D341Med (cell line): ENCODE results near the gene AGXT2.
A peak's percentile ranks its signal among the peaks of the same experiment; 100 is the strongest.
"Not testable (repeated sequence)": the region's sequence is repeated elsewhere in the genome, so short reads cannot be mapped to it uniquely, and the experiment has no call there.

Experiments used
- DNase-seq: peaks from one replicate; pipeline ENCODE4 v3.0.0; 2012; ENCODE audit warnings: low spot score

The AGXT2 gene

DNA sequence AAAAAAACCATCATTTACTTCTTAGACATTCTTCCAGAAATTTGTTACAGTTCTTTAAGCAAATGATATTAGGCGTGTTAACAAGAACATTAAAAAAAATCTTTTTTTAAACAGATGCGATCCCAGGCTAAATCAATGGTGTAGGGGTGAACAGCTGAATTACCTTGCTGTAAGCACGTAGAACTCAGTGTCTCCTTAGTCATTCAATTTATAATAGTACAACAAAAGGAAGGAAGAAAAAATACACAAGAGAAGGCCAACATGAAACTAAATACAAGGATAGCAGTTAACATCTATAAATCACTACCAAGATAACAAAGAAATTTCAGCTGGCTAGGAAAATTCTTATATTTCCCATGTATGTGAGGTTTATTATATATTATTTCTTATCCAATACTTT, 35.4 kb downstream of the AGXT2 start:
- DNase-seq = no peak

DNA sequence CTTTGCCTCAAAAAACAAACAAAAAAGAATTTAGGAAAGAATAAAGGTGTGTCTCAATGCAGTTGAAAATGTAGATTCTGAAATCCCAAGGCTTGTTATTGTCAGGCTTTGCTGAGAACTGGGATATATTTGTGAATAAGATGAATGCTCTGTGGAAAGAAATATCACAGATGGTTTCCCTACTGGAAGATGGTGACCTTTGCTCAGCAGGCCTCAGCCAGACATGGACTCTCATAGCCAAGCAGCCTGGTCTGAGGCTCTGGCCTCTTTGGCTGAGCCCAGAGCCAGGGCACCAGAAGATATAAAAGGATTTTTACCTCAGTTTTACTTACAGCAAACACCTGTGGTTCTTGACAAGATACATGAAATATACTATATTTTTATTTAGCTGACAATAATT, 37.1 kb downstream of the AGXT2 start:
- no peak for DNase-seq

DNA sequence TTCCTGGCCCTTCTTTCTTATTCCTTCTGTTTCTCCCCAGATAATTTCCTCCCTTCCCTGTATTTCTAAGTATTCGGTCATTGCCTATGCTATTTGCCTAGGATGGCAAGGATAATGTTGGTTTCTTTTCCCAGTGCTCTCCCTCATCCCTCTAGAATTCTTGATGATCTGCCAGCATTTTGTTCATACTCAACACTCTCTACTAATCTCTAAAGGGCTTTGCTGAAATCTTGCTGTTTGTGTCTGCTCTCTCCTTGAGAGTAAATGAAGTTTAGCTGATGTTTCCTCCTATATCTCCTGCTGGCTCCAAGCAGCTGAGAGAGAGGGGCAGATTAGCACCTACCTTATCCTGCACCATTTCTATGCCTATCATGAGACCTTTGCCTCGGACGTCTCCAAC, 38.1 kb downstream of the AGXT2 start:
- DNase-seq = no peak

DNA sequence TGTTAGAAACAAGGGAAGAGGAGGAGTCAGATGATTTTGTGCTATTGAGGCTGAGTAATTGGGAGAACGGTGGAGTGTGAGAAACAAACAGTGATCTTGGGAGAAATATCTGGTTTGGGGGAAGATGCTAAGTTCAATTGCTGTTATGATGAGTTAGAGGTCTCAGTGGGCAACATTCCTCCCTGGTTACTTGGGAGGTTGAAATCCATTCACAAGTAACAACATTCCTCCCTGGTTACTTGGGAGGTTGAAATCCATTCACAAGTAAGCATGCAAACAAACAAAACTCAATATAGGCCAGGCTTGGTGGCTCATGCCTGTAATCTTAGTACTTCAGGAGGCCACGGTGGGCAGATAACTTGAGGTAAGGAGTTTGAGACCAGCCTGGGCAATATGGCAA, 38.7 kb downstream of the AGXT2 start:
- no peak for DNase-seq

DNA sequence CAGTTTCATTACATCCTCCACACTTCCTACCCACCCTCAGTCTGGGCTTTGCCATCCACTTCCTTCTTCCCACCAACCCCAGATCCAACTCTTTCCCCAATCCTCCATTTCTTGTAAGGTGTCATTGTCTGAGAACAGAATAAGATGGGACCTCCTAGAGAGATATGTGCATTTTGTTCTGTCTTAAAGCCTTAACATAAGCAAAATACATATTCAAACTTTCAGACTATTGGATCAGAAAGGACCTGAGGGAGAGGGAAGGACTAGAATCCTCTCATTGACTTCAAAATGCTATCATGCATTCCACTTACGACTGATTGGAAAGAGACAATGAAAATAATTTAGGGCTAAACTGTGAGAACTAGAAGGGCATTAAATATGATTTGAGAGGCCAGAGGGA, 43.0 kb downstream of the AGXT2 start:
- no peak for DNase-seq

DNA sequence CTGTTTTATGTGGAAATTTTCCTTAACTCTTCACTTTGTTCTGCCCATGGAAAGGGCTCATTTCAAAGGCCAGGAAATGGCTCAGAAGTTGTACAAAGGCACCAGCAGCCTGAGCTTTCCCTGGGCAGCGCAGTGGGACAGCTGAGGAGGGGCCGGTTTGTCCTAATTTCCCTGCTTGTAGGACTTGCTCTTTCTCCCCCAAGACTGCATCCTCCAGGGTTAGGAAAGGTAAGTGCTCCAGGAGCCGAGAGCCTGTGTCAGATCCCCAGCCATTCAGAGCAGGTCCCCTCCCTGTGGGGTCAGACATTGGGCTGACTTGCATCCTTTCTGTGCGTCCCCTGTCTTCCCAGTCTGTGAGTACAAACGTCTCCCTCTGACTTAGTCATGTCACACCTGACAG, 43.5 kb downstream of the AGXT2 start:
- DNase-seq = peak; percentile 12

DNA sequence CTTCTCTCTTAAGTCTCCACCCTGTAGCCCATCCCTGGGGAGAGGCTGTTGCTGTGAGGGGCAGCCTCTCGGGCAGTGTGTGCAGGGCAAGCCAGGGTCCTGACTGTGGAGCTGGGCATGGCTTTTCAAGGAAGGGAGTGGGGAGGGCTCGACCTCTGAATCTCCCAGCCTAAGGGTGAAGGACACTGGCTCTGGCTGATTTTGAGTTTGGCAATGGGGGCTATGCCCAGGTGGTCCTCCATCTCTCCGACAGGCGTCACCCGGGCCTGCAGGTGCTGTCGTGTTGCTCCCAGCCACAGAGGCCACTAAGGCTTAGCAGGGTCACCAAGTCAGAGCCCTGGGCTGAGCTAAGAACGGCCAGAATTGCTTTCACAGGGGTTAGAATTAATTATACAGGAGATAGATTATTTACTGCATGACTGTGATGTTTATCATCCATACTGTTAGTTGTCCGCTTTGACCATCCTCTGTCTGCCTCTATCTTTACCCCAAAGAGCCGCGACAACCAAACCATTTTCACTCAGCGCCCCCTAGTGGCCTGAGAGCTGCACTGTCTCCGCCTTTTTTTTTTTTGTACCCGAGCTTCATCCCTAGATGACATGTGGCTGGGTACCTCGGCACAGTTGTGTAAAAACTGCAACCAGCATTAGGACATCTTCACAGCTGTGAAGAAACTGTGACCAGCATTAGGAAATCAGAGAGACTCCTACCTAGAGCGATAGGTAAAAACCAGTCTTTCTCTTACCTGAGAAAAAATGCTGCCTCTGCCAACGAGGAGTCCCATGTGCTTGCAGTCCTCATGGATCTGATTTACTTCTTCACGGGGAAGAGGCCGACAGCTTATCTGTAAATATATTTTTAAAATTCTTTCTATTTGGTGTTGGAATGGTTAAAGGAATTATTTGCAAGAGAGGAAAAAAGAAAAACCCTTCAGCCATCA, 44.5 kb downstream of the AGXT2 start:
- DNase-seq = peak; percentile 78

DNA sequence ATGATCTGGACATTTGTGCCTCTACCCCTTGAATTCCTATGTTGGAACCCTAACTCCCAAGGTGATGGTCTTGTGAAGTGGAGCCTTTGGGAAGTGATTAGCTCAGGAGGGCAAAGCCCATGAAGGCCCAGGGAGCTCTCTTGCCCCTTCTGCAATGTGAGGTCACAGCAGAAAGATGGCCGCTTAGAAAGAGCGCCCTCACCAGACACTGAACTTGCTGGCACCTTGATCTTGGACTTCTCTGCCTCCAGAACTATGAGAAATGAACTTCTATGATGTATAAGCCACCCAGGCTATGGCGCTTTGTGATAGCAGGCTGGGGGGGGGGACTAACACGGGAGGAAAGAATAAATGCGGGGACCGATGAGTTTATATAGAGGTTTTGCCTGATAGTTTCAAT, 45.3 kb downstream of the AGXT2 start:
- no peak for DNase-seq

DNA sequence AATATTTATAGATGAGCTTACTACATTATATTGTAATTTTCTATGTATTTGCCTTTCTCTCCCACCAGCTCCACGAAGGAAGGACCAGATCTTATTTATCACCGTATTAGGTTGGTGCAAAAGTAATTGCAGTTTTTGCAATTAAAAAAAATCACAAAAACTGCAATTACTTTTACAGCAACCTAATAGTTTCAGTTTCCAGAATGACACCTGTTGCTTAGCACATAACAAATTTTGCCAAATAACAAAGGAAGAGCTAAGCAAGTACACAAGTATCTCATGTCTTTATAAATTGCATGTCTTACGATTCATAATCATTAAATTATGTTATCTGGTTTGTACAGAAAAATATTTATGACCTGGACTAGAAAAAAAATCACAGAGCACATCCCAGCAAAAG, 45.9 kb downstream of the AGXT2 start:
- DNase-seq = no peak

DNA sequence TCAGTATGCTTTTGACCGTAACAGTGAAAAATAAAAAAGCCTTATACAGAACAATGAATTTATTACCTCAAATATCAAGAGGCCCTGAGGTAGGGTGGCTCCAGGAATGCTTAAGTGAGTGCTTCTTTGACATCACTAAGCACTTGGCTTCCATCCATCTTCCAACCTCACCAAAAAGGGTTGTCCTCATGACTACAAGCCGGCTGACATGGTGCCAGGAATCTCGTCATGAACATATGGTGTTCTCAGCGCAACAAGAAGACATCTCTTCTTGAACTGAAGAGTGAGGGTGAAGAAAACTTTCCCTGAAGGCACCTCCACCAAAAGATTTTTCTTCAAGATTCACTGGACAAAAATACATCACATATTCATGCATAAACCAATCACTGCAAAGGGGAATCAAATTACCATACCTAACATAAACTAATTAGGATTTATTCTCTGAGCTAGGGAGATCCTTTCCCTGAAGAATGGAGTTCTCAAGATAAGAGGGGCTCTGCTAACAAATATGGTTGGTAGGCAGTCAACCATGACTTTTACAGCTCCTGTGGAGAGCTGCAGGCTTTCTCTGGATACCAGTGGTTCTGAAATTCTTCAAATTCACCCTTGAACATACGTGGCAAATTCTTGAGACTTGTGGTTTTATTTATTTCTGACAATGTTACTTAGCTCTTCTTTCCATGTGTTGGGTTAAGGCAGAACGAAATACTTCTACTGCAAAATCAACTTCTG, 49.5 kb downstream of the AGXT2 start:
- DNase-seq = no peak

DNA sequence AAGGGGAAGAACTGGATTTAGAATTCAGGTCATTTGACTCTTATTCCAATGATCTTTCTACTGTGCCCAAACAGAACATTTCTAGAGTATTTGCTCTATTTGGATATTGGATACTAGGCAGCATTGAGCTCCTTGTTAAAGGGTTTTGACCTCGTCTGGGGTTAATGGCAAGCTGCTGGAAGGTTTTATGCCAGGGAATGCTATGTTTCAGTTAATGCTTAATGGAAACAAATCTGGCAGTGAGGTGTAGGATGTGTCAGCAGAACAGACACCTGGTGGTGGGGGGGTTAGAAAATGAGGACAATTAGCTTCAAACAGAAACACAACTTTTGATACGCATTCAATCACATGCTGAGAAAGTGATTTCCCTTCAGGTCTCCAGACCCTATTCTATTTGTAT, 51.5 kb downstream of the AGXT2 start:
- DNase-seq = no peak

DNA sequence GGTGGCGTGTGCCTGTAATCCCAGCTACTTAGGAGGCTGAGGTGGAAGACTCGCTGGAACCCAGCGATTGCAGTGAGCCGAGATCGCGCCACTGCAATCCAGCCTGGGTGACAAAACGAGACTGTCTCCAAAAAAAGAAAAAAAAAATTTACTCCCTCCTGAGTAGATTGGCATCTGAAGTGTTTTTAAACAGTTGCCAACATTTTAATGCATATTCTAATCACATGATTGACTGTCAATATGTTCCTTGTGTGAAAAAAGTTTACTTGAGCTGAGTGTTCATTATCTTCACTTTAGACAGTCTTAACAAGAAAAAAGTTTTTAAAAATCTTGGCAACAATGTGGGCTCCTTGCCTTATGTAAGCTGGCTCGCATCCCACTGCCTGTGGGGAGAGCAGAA, 53.8 kb downstream of the AGXT2 start:
- DNase-seq = no peak

DNA sequence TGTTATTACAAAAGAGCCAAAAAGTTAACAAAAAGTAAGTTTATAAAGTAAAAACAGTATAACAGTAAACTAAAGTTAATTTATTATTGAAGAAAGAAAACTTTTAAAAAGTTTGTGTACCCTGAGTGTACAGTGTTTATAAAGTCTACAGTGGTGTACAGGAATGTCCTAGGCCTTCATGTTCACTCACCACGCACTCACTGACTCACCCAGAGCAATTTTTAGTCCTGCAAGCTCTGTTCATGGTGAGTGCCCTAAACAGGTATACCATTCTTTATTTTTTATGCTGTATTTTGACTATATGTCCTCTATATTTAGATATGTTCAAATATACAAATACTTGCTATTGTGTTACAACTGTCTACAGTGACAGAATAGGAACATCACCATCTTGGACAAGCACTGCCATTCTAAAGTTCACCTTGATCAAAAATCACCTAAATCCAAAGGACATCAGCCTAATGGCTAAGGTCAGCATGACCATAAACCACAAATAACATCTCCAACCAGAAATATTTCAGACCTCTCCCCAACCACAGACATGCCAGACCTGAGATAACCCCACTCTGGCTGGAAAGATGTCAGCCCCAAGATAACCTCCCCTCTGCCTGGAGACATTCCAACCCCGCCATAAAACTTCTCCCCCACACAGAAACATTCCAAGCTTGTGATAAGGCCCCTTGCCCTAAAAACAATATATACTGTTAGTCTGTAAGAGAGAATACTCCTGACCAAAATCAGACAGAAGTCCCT, 56.1 kb downstream of the AGXT2 start:
- no peak for DNase-seq

DNA sequence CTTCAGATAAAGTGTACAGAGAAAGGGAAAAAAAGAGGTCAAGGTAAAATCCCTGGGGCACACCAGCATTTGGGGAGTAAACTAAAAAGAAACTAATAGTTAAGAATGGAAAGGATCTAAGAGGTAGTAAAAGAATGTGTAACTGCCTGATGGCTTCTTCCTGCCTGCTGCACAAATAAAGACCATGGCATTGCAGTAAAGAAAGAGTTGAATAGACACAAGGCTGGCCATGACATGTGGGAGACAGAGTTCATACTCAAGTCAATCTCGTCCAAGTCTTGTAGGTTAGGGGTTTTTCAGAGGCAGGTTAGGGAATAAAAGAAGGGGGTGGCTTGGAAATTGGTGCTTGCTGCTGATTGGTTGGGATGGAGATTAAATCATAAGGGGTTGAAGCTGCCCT, 60.8 kb downstream of the AGXT2 start:
- DNase-seq = no peak

DNA sequence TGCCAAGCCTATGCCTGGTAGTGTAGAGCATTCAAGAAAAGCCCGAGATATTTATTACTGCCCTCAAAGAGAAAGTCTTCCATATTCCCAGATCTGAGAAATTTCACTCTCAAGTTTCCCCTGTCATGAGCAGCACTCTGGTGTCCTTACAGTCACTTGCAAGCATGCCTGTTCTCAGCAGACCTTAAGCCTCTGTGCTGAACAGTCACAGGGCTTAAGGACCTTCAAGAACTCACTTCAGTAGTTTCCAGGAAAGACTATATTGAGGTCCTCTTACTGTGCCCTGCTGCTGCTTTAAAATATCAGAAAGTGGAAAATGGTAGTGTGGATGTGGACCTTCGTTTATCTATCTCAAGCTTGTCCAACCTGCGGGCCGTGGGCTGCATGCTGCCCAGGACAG, 64.9 kb downstream of the AGXT2 start:
- no peak for DNase-seq

DNA sequence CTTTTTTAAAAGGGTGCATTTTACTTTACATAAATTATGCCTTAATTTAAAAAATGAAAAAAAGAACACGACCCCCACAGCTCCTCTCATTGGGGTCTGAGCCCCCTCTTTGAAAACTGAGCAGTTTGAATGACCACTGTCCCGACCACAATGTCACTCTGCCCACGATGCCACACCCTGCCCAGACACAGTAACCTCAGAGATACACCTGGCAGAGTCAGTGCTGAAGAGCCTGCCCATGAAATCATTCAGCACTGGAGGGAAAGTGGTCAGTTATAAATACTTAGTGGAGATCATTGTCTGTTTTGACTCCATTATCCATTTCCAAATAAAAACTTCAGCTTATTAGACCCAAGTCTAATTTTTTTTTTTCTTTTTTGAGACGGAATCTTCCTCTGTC, 69.1 kb downstream of the AGXT2 start:
- DNase-seq = no peak

DNA sequence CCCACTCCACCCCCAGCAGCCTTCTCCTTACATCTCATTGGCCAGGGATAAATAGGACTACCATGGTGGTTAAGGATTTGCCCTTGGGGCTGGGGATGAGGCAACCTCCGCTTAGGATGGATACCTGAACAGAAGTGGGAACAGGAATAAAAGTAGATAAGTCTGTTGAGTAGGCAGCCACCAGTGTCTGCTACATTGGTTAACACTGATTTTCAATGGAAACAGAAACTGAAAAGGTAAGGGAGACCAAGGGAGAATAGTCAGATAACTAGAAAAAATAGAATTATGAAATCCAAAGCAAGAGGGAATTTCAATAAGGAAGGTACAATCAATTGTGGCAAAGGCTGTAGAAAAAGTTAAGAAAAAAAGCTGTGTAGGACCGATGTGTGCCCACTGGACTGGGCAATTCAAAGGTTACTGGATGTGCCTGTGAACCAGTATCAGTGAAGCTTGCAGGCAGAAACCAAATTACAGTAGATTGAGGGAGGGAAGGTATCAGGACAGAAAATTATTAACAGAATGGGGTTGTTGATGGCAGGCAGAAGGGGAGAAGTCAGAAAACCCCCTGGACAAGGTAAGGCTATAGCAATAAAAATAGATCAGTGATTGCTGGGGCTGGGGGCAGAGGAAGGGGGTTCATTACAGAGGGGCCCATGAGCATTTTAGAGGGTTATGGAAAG, 69.7 kb downstream of the AGXT2 start:
- DNase-seq = no peak

DNA sequence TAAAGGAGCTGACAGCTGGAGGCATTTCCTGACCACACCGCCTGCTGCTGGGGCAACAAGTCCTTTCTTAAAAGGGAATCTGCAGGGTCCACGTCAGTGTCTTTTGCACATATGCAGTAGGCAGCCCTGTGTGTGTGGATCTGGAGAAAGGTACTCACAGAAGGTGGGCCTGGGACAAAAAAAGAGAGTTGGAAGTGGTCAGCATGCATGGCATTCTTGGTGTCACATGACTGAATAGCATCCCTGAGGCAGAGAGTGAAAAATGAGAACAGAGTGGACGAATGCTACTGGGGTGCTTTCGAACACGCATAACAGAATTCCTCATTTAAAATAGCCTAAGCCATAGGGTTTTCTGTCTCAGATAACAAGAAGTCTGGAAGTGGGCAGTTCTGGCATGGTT, 71.4 kb downstream of the AGXT2 start:
- DNase-seq = no peak

DNA sequence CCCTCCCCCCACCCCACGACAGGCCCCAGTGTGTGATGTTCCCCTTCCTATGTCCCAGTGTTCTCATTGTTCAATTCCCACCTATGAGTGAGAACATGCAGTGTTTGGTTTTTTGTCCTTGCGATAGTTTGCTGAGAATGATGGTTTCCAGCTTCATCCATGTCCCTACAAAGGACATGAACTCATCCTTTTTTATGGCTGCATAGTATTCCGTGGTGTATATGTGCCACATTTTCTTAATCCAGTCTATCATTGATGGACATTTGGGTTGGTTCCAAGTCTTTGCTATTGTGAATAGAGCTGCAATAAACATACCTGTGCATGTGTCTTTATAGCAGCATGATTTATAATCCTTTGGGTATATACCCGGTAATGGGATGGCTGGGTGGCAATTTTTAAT, 76.1 kb downstream of the AGXT2 start:
- DNase-seq = not testable (repeated sequence)

DNA sequence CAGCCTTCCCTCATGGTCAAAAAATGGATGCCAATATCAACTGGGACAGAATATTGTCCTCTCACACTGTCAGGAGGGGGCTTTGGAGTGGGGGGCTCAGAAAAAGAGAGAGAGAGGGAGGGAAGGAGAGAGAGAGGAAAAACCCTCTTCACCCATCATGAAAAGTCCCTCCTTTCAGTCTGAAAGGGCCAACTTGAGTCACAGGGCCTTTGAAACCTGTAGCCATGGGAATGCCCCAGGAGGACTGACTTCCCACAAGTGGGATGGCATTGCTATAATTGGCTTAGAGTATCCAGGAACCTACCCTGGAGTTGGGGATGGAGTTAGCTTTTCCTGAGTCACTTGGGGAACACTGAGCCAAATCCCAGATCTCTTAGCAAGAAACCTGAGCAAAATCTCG, 77.2 kb downstream of the AGXT2 start:
- DNase-seq = no peak

DNA sequence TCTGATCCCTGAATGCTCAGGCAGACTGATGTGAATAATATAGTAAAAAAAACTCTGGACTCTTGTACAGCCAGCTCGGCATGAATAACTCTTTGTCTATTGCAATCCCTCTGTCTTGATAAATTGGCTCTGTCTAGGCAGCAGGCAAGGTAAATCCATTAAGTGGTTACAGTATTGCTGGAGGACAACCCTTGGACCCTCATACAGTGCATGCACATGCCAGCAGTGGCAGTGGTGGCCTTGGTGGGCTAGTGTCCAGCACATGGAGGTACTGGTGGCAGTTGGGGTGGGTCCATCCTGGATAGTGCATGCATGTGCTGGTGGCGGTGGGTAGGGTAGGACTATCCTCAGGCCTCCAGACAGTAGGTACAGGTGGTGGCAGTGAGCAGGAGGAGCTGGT, 79.5 kb downstream of the AGXT2 start:
- DNase-seq = no peak

DNA sequence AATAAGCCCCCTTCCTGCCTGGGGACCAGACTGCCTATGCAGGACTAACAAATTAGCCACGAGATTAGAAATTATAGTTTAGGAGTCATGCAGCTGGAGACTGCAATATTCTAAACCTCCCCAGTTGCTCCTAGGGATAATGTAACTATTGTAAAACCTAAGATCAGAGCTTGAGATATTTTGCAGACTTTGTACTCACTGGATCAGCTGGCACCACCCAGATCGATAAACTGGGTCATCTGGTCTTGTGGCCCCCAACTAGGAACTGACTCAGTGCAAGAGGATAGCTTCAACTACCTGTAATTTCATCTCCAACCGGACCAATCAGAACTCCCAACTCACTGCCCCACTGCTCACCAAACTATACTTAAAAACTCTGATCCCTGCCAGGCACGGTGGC, 80.2 kb downstream of the AGXT2 start:
- DNase-seq = no peak
